Endodermal cell (in vitro differentiated cells): ENCODE measurements around the gene ALAS1. TPM values are rescaled to one million over a fixed set of nuclear protein-coding genes. Genes with fewer than 3 reads are reported as not detected.

Source experiments
- DNase-seq: peaks from one replicate; pipeline ENCODE4 v3.0.0-alpha.2; 2017
- H3K27ac ChIP-seq: 2 replicates; pipeline ENCODE4 v1.5.1; 2013; ENCODE audit warnings: mild to moderate bottlenecking, low read depth, low read length, moderate library complexity
- H3K27me3 ChIP-seq: 2 replicates; pipeline ENCODE4 v1.6.1; 2013; ENCODE audit warnings: mild to moderate bottlenecking, low read length, moderate library complexity; ENCODE audit not compliant: insufficient read depth, control insufficient read depth, poor library complexity, severe bottlenecking
- H3K36me3 ChIP-seq: 2 replicates; pipeline ENCODE4 v1.7.0; 2013; ENCODE audit warnings: mild to moderate bottlenecking, low read length, moderate library complexity; ENCODE audit not compliant: control insufficient read depth, insufficient read depth
- H3K4me1 ChIP-seq: one replicate; pipeline ENCODE4 v1.7.0; 2013; ENCODE audit warnings: low read length; ENCODE audit not compliant: control insufficient read depth, insufficient read depth
- H3K4me3 ChIP-seq: 2 replicates; pipeline ENCODE4 v1.5.1; 2013; ENCODE audit warnings: mild to moderate bottlenecking, low read length, moderate library complexity
- H3K9ac ChIP-seq: 2 replicates; pipeline ENCODE4 v1.6.1; 2013; ENCODE audit warnings: mild to moderate bottlenecking, low read length, moderate library complexity; ENCODE audit not compliant: poor library complexity, severe bottlenecking; ENCODE audit errors: extremely low read depth
- H3K9me3 ChIP-seq: 2 replicates; pipeline ENCODE4 v1.6.1; 2013; ENCODE audit warnings: mild to moderate bottlenecking, low read length, moderate library complexity; ENCODE audit not compliant: control insufficient read depth
- H3K27ac Mint-ChIP-seq: 2 replicates; pipeline ENCODE4 v1.8.0; 2020; ENCODE audit warnings: mixed read lengths
- H3K27me3 Mint-ChIP-seq: 2 replicates; pipeline ENCODE4 v1.8.0; 2021; ENCODE audit warnings: mild to moderate bottlenecking, mixed read lengths; ENCODE audit not compliant: insufficient read depth
- H3K36me3 Mint-ChIP-seq: 2 replicates; pipeline ENCODE4 v1.8.0; 2020; ENCODE audit warnings: low read depth, mixed read lengths
- H3K4me1 Mint-ChIP-seq: 2 replicates; pipeline ENCODE4 v1.8.0; 2020; ENCODE audit warnings: mixed read lengths
- H3K4me3 Mint-ChIP-seq: 2 replicates; pipeline ENCODE4 v1.8.0; 2020; ENCODE audit warnings: mild to moderate bottlenecking, moderate library complexity, mixed read lengths
- H3K9me3 Mint-ChIP-seq: 2 replicates; pipeline ENCODE4 v1.8.0; 2020; ENCODE audit warnings: mild to moderate bottlenecking, mixed read lengths
- WGBS, 2 experiments: methylation state at CpG; one replicate each; pipeline versions ENCODE4 v1.1.5 to v1.1.7; 2013; ENCODE audit warnings: missing lambda C conversion rate in 2 of 2, mixed read lengths in 1 of 2; ENCODE audit not compliant: insufficient coverage in 1 of 2, insufficient read length in 1 of 2; 5-methylcytosine and 5-hydroxymethylcytosine counted together
- total RNA-seq, 2 donors: library from RNA; stranded (reverse); fragmentation: NEBNext Ultra II Directional in 1 of 2; extraction: Animal tissue kit (Norgen Biotek cat#: 25700) in 1 of 2; gene quantifications; 2 replicates in 1 of 2; 3 replicates in 1 of 2; pipeline ENCODE4 v1.2.1, GENCODE V29; 2021
- TF ChIP-seq, protein P1 (sequence below): fragments of 200-600 bp; sonication (generic); conservative IDR thresholded peaks from 2 replicates; pipeline ENCODE4 v1.5.0; 2021; ENCODE audit warnings: antibody characterized with exemption, mild to moderate bottlenecking

ALAS1 gene
- total RNA-seq, 2 donors from 2014 or later, result 33.6 to 50.1 TPM

DNA sequence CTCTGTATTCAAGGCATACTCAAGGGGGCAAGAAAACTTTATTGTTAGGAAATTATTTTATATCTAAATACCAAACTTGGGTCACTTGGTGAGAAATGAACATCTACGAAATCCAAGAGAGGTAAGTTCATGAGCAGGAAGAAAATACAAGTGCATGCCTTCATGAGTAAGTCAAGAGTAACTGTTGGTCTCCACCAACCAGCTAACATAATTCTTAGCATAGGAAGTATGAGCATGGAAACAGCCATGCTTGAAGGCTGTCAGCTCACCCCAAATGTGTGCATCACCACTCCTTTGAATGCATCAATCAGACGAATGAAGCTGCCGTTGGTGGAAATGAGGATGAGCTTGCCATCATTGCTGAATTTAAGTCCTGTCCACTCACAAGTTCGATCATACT lies 61.5 kb downstream of the ALAS1 start:
- Histone ChIP-seq H3K9ac (no peak overlapping the region), H3K27me3 (no peaks in the 10 kb centered on the region), H3K36me3 (peaks cover 97% of the 10 kb centered on the region), H3K9me3 (no peaks in the 10 kb centered on the region), H3K27ac (no peak overlapping the region), H3K4me3 (no peak overlapping the region), H3K4me1 (peaks cover 4% of the 10 kb centered on the region)
- WGBS, 2 experiments, result 94 to 98% methylated on average over 4 of the region's 4 CpGs
- Mint-ChIP-seq H3K27ac (no peak overlapping the region), H3K9me3 (no peaks in the 10 kb centered on the region), H3K36me3 (peaks cover 85% of the 10 kb centered on the region), H3K4me3 (no peak overlapping the region), H3K27me3 (no peaks in the 10 kb centered on the region), H3K4me1 (peaks cover 11% of the 10 kb centered on the region)
- DNase-seq, result no peak
- TF ChIP-seq, protein P1, sequence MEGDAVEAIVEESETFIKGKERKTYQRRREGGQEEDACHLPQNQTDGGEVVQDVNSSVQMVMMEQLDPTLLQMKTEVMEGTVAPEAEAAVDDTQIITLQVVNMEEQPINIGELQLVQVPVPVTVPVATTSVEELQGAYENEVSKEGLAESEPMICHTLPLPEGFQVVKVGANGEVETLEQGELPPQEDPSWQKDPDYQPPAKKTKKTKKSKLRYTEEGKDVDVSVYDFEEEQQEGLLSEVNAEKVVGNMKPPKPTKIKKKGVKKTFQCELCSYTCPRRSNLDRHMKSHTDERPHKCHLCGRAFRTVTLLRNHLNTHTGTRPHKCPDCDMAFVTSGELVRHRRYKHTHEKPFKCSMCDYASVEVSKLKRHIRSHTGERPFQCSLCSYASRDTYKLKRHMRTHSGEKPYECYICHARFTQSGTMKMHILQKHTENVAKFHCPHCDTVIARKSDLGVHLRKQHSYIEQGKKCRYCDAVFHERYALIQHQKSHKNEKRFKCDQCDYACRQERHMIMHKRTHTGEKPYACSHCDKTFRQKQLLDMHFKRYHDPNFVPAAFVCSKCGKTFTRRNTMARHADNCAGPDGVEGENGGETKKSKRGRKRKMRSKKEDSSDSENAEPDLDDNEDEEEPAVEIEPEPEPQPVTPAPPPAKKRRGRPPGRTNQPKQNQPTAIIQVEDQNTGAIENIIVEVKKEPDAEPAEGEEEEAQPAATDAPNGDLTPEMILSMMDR, result no peak

DNA sequence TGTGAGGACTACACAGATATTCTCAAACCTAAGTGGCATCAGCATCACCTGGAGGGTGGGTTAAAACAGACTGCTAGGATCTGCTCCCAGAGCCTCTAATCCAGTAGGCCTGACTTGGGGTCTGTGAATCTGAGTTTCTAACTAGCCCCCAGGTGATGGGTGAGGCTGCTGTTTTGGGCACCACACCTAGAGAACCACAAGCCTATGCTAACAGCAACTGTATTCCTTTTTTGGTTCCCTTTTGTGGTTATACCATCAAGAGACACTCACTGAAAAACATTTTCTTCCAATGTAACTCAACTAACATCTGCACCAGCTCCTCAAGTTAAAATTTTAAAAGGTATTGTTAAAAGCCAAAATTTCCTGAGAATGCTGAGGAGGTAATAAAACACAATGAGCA lies 64.5 kb downstream of the ALAS1 start:
- Mint-ChIP-seq H3K4me3 (no peak overlapping the region), H3K9me3 (no peaks in the 10 kb centered on the region), H3K36me3 (peaks cover 81% of the 10 kb centered on the region), H3K27me3 (no peaks in the 10 kb centered on the region), H3K4me1 (peaks cover 8% of the 10 kb centered on the region), H3K27ac (no peak overlapping the region)
- no peak overlapping the region for H3K27ac ChIP-seq
- no peak for DNase-seq
- H3K9ac ChIP-seq, result no peak overlapping the region
- peaks cover 4% of the 10 kb centered on the region for H3K4me1 ChIP-seq
- no peaks in the 10 kb centered on the region for H3K9me3 ChIP-seq
- H3K4me3 ChIP-seq, result no peak overlapping the region
- no peaks in the 10 kb centered on the region for H3K27me3 ChIP-seq
- H3K36me3 ChIP-seq, result peaks cover 98% of the 10 kb centered on the region
- TF ChIP-seq, protein P1, result no peak

Other genes with a start within 250 kb of the ALAS1 start
- under 1 TPM; 0.40 to 0.44 TPM for gene GPR62, start 242.8 kb upstream of the ALAS1 start, total RNA-seq
- 10 to 100 TPM; 54.1 to 68.1 TPM for gene PCBP4, start 230.7 kb upstream of the ALAS1 start, total RNA-seq
- gene ABHD14B, start 224.1 kb upstream of the ALAS1 start, total RNA-seq, result 10 to 100 TPM; 11.4 to 12.9 TPM
- gene ABHD14A, start 223.1 kb upstream of the ALAS1 start, total RNA-seq, result 10 to 100 TPM in 1 of 2 donors, 1 to 10 TPM in 1; 9.6 to 10.1 TPM
- 10 to 100 TPM; 58.2 to 69.4 TPM for gene ACY1, start 214.6 kb upstream of the ALAS1 start, total RNA-seq
- gene RPL29, start 202.3 kb upstream of the ALAS1 start, total RNA-seq, result 1,000 to 10,000 TPM; 1,325 to 1,600 TPM
- 10 to 100 TPM; 14.2 to 16.7 TPM for gene DUSP7, start 141.6 kb upstream of the ALAS1 start, total RNA-seq
- 10 to 100 TPM; 19.7 to 24.0 TPM for gene POC1A, start 43.7 kb upstream of the ALAS1 start, total RNA-seq
- under 1 TPM in 1 of 2 donors, not detected in 1; 0.11 TPM for gene TLR9, start 27.5 kb downstream of the ALAS1 start, total RNA-seq
- gene TWF2, start 41.0 kb downstream of the ALAS1 start, total RNA-seq, result 10 to 100 TPM; 40.7 to 41.9 TPM
- 1 to 10 TPM; 6.7 to 6.8 TPM for gene PPM1M, start 47.6 kb downstream of the ALAS1 start, total RNA-seq
- 10 to 100 TPM; 78.4 to 84.2 TPM for gene WDR82, start 80.5 kb downstream of the ALAS1 start, total RNA-seq
- gene GLYCTK, start 89.7 kb downstream of the ALAS1 start, total RNA-seq, result 10 to 100 TPM; 21.7 to 28.4 TPM
- gene DNAH1, start 118.2 kb downstream of the ALAS1 start, total RNA-seq, result 1 to 10 TPM; 4.9 to 5.5 TPM
- gene BAP1, start 211.8 kb downstream of the ALAS1 start, total RNA-seq, result 100 to 1,000 TPM in 1 of 2 donors, 10 to 100 TPM in 1; 94.5 to 100 TPM
- 10 to 100 TPM; 10.9 to 12.7 TPM for gene PHF7, start 212.5 kb downstream of the ALAS1 start, total RNA-seq
- 1 to 10 TPM; 2.5 to 8.6 TPM for gene SEMA3G, start 246.9 kb downstream of the ALAS1 start, total RNA-seq